HL-60 (cell line): ENCODE measurements around the gene PTPN7.

Experiments
- DNase-seq, 2 experiments: peaks; one replicate each; pipeline ENCODE4 v3.0.0-alpha.2; 2010 to 2020; ENCODE audit warnings: low read depth in 1 of 2, low spot score in 1 of 2
- H3K27ac ChIP-seq: fragments of 250-450 bp; sonication (Bioruptor Pico); replicated peaks from 2 replicates; pipeline ENCODE4 v1.5.1; 2020; ENCODE audit warnings: mild to moderate bottlenecking, moderate library complexity
- H3K27me3 ChIP-seq: fragments of 250-450 bp; sonication (Bioruptor Pico); 2 replicates; pipeline ENCODE4 v1.5.1; 2021; ENCODE audit warnings: mild to moderate bottlenecking, moderate library complexity; ENCODE audit not compliant: insufficient read depth, poor library complexity, severe bottlenecking
- H3K4me3 ChIP-seq: replicated peaks from 2 replicates; pipeline ENCODE4 v1.5.1; 2011; ENCODE audit warnings: mild to moderate bottlenecking, control low read depth, low read length; ENCODE audit not compliant: insufficient read depth
- CTCF ChIP-seq: IDR thresholded peaks from one replicate; pipeline ENCODE4 v1.5.1; 2011; ENCODE audit warnings: low read length, control low read depth, inconsistent platforms; ENCODE audit not compliant: insufficient read depth
- GABPA ChIP-seq: IDR thresholded peaks from 2 replicates; pipeline ENCODE4 v1.6.1; 2012; ENCODE audit warnings: low read depth
- POLR2AphosphoS5 ChIP-seq: IDR thresholded peaks from 2 replicates; pipeline ENCODE4 v1.6.1; 2012; ENCODE audit warnings: low read depth
- REST ChIP-seq: IDR thresholded peaks from 2 replicates; pipeline ENCODE4 v1.6.1; 2012; ENCODE audit warnings: low read depth; ENCODE audit not compliant: insufficient replicate concordance
- SPI1 ChIP-seq: IDR thresholded peaks from 2 replicates; pipeline ENCODE4 v1.6.1; 2012; ENCODE audit warnings: low read depth, mild to moderate bottlenecking, borderline replicate concordance

PTPN7 gene

GRCh38 chr1:202123336-202123813, 37.0 kb downstream of the PTPN7 start:
- Histone ChIP-seq H3K27ac (no peak overlapping the region), H3K27me3 (no peaks in the 10 kb centered on the region), H3K4me3 (no peak overlapping the region)
- no peak for TF ChIP-seq GABPA
- TF ChIP-seq REST = no peak
- TF ChIP-seq SPI1 = no peak
- no peak for TF ChIP-seq CTCF
- no peak for TF ChIP-seq POLR2AphosphoS5
- DNase-seq = no peak

GRCh38 chr1:202122639-202123335, 37.6 kb downstream of the PTPN7 start, which contains the start of gene GPR37L1:
TSS of gene GPR37L1 (plus strand) at chr1:202122917. CDS start at chr1:202122964, 47 bp downstream.
- Histone ChIP-seq H3K27ac (no peak within 1 kb of the TSS), H3K4me3 (no peak within 1 kb of the TSS), H3K27me3 (no peaks in the 10 kb centered on the region)
- DNase-seq = no peak
- TF ChIP-seq CTCF = no peak
- TF ChIP-seq GABPA = no peak
- no peak for TF ChIP-seq SPI1
- TF ChIP-seq REST = no peak
- no peak for TF ChIP-seq POLR2AphosphoS5

- Histone ChIP-seq H3K4me3 (no peak overlapping the region), H3K27me3 (no peaks in the 10 kb centered on the region), H3K27ac (no peak overlapping the region)
- TF ChIP-seq GABPA (no peak), CTCF (no peak), SPI1 (no peak), REST (no peak), POLR2AphosphoS5 (no peak)
- no peak for DNase-seq
These were observed 39.4 kb downstream of the PTPN7 start for GRCh38 chr1:202121006-202121405.
